ENCODE data around the gene SLC17A6.
A peak's percentile ranks its signal among the peaks of the same experiment; 100 is the strongest.

Gene SLC17A6

GRCh38 chr11:22337596-22338485 lies at the start of gene SLC17A6:
Gene SLC17A6 (plus strand): TSS chr11:22338381. CDS start chr11:22338534, 153 bp downstream.
- DNase-seq (ENCODE audit: low read depth): no peak

- DNase-seq (ENCODE audit: low read depth): no peak
Observed at GRCh38 chr11:22302368-22302767, 35.8 kb upstream of the SLC17A6 start.

DNA sequence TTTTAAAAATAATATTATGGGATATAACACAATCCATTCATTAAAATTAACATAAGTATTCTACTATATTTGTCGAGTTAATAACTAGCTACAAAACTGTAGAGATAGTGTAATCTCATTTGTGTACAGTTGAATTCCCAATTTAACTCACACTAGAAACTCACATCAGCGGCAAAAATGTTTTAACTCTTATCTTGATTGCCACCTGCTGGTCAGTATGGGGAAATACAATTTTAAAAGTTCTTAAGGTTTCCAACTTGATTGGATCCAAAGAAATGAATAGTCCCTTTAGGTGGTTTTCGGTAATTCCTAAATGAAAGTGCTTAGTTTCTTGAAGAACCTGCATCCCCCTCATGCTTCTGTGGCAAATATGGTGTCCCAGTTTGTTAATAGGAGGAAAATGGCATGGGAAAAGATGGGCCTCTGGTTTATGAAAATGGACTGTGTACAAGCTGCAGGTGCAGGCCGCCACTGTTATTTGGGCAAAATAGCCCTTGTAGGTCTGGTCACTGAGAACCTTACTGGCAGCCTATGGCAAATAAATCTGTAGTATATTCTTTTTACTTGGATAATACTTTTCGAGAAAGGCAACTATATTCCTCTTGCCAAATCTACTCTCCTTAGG lies 33.7 kb upstream of the SLC17A6 start:
- peak; percentile 6 for DNase-seq (ENCODE audit: low read depth)

DNA sequence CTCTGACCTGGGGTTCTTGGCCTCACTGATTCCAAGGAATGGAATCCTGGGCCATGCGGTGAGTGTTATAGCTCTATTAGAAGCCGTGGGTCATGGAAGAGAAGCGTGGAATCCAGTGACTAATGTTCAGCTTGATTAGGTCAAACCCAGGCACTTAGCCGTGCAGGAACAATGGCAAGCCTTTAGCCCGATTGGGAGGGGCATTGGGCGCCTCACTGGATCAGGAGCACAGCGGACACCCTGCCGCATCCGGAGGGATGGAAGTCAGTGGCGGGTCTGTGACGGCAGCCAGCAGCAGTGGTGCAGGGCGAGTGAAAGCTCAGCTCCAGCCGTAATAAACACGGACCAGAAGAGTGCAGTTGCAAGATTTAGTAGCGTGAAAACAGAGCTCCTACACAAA lies 20.5 kb upstream of the SLC17A6 start:
- DNase-seq (ENCODE audit: low read depth): no peak

- DNase-seq (ENCODE audit: low read depth): no peak
Observed at GRCh38 chr11:22331771-22332170, 6.4 kb upstream of the SLC17A6 start.

DNA sequence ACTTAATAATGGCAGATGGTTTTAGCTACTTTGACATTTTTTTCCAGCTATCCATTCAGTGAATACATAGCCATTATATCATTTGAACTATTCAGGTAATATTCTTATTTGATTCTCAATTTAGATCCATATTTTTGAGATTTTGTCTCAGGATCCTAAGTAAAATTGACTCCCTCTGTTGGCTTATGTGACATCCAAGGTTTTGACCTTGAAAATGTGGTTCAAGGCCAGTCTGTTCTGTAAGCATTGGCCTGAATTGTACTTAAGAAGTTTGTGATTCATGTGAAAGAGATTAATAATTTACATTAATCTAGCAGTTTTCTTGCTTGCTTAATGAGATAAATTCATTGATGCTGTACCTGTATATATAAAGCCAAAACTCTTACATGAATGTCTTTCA lies 1.6 kb upstream of the SLC17A6 start:
- no peak for DNase-seq (ENCODE audit: low read depth)

DNA sequence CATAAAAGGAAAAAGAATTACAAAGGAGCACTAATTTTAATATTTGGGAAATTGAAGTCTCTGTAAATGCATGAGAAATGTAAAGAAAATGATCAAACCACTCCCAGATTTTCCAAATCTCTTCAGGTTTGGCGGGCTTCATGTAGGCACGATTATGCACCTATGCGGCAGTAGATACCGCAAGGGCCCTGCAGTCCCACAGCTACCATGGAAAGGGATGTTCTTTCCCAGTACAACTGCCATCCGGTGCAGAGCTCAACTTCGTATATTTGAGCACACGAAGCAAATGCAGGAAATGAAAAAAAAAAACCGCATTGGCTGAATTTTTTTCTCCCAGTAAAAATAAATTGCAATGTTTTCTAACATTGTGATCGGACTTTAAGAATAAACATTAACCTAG lies 1.4 kb downstream of the SLC17A6 start:
- no peak for DNase-seq (ENCODE audit: low read depth)

GRCh38 chr11:22340235-22340634 lies 2.1 kb downstream of the SLC17A6 start:
- no peak for DNase-seq (ENCODE audit: low read depth)

DNA sequence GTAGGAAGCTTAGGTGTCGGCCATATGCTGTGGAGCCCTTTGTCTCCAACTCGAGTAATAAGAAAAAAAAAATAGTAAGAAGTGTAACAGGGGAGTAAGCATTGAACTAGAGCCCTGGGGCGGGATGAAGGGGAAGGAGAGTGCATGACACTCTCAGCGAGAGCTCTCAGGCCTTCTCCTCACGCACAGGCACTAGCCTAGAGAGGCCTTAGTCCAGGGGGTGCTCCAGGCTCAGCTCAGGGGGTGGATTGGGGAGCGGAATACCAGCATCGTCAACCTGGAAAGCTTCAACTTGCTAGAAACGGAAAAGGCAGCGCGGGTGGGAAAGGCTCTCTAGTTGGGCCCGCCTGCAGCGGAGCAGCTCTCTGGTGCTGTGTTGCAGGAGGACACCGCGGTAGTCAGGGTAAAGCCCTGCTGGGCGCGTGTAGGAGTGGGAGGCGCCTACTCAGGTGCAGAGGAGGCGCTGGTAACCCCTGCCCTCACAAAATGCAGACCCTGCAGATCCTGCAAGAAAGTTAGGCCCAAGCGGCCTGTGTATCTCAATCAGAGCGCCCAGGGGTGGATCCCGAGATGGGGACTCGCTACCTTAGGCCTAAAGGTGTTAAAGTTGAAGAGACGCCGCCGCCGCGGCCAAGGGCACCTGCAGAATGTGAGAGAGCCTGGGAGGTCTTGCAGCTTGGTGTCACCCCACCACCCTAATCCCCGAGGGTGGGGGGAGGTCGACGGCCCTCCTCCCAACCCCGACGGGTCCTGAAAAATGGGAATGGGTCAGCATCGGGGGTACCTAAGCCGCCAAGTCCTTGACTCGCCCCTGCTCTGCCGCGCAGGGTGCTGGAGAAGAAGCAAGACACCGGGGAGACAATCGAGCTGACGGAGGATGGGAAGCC lies 2.8 kb downstream of the SLC17A6 start:
- no peak for DNase-seq (ENCODE audit: low read depth)

GRCh38 chr11:22341588-22341931 lies 3.4 kb downstream of the SLC17A6 start:
- DNase-seq (ENCODE audit: low read depth): no peak

- DNase-seq (ENCODE audit: low read depth): no peak
Observed at GRCh38 chr11:22342211-22343031, 4.2 kb downstream of the SLC17A6 start.

GRCh38 chr11:22343032-22343324 lies 4.8 kb downstream of the SLC17A6 start:
- DNase-seq (ENCODE audit: low read depth): no peak

DNA sequence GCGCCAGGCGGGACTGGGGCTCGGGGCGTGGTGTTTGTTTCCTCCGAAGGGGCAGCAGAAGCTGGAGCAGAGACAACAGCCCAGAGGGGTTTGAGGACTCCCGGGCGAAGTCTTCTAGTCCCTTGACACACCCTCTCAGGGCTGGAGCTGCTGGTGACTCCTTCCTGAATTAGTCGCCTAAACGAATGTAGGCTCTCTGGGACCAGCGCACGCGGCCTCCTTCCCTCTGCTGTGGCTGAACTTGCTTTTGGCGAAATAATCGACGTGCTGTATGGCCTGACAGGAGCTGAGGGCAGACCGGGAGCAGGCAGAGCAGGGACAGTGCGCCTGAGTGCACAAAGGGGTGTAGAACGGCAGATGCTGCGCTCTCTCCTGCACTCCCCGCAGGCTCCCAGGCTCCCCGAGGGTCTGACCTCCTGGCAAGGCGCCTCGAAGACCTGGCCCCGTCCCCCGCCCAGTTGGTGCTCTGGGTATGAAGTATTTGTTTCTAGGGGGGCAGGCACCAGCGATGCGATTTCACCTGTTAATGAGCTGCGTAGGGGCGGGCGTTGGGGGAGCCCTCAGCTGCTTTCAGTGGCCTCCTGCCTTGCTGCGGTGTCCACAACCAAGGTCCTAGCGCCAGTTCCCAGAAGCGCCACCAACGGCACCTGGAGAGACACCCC lies 5.3 kb downstream of the SLC17A6 start:
- DNase-seq (ENCODE audit: low read depth): no peak

- no peak for DNase-seq (ENCODE audit: low read depth)
Observed at GRCh38 chr11:22344081-22344480, 5.9 kb downstream of the SLC17A6 start.

DNA sequence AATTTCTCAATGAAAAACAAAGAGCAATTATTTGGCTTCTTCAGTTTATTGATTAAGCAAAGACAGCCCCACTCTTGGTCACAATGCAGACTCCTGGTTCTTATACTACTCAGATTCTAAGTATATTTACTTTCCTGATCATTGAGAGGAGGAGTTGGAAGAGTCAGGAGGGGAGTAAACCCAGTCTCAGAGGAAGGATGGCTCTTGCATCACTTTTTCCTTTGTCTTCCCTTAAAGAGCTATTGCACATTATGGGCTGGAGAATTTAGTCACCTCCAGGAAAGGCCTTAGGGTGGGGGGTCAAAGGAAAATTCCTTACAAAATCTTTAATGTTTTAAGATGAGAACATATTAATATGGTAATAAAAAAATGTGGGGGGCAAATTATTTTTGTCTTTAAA lies 8.1 kb downstream of the SLC17A6 start:
- DNase-seq (ENCODE audit: low read depth): no peak

DNA sequence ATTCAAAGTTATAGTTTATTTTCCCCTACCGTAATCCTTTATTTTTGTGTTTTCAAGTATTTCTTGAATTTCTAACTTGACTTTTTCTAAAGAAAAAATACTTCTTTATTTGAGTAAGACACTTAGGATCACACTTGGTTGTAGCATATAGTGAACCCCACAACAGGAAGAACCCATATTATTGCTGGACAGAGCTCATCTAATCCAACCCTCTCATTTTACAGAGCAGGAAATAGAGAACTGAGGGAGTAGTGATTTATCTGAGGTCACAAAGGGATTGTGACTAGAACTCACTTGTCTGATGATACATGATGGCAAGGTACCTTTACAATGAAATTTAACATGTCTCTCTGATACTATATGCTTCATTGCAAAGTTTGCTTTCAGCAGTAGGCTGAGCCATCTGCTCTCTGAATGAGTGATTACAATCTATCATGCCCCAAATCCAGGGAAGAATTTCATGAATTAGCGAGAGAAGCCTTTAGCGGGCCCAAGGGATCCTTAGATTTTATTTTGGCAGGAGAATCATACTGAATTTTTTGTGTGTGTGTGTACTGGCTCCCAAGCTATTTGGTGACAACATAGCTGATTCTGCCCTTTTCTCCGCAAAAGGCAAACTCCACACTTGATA lies 9.8 kb downstream of the SLC17A6 start:
- DNase-seq (ENCODE audit: low read depth): no peak

GRCh38 chr11:22349491-22349890 lies 11.3 kb downstream of the SLC17A6 start:
- no peak for DNase-seq (ENCODE audit: low read depth)

GRCh38 chr11:22359295-22359694 lies 21.1 kb downstream of the SLC17A6 start:
- DNase-seq (ENCODE audit: low read depth): no peak

- no peak for DNase-seq (ENCODE audit: low read depth)
Observed at GRCh38 chr11:22371160-22371559, 33.0 kb downstream of the SLC17A6 start.

- DNase-seq (ENCODE audit: low read depth): no peak
Observed at GRCh38 chr11:22387126-22387525, 48.9 kb downstream of the SLC17A6 start.
